Tibial artery (tissue), 4 donors: ENCODE data around the gene ARHGEF39.

Experiments used
- DNase-seq, 2 donors: peaks; one replicate each; pipeline ENCODE4 v3.0.0-alpha.2; 2019
- H3K27ac ChIP-seq, 2 donors: fragments of 200-600 bp; sonication (generic) in 1 of 2; 1 replicate in 1 of 2; 2 replicates in 1 of 2; pipeline ENCODE4 v1.5.1; 2018 to 2019; ENCODE audit warnings: mild to moderate bottlenecking in 1 of 2
- H3K27me3 ChIP-seq, 2 donors: fragments of 200-600 bp; sonication (generic) in 1 of 2; one replicate each; pipeline versions ENCODE4 v1.5.1 to v1.6.0; 2016 to 2019
- H3K36me3 ChIP-seq, 3 donors: fragments of 200-600 bp; sonication (generic) in 2 of 3; one replicate each; pipeline ENCODE4 v1.5.1; 2016 to 2019; ENCODE audit warnings: mild to moderate bottlenecking in 2 of 3
- H3K4me1 ChIP-seq, 4 donors: fragments of 200-600 bp; sonication (generic) in 2 of 4; 1 replicate in 3 of 4; 2 replicates in 1 of 4; pipeline ENCODE4 v1.5.1; 2016 to 2019
- H3K4me3 ChIP-seq, 2 donors: fragments of 200-600 bp; sonication (generic) in 1 of 2; 1 replicate in 1 of 2; 2 replicates in 1 of 2; pipeline ENCODE4 v1.5.1; 2018 to 2019; ENCODE audit warnings: mild to moderate bottlenecking in 2 of 2
- H3K9me3 ChIP-seq, 3 donors: fragments of 200-600 bp; sonication (generic) in 1 of 3; one replicate each; pipeline ENCODE4 v1.5.1; 2016 to 2019
- CTCF ChIP-seq, 2 experiments: fragments of 200-600 bp in 1 of 2; fragments of 450-650 bp in 1 of 2; IDR thresholded peaks; one replicate each; pipeline ENCODE4 v1.5.1; 2017 to 2019; ENCODE audit warnings: antibody characterized with exemption in 2 of 2, mild to moderate bottlenecking in 1 of 2, moderate library complexity in 1 of 2
- intact Hi-C: fragments of 100-400 bp; cut with DNase I; formaldehyde crosslinking; loops from one replicate; pipeline ENCODE4 v1.15.0; 2023; ENCODE audit warnings: low total_unique reads

The ARHGEF39 gene

DNA sequence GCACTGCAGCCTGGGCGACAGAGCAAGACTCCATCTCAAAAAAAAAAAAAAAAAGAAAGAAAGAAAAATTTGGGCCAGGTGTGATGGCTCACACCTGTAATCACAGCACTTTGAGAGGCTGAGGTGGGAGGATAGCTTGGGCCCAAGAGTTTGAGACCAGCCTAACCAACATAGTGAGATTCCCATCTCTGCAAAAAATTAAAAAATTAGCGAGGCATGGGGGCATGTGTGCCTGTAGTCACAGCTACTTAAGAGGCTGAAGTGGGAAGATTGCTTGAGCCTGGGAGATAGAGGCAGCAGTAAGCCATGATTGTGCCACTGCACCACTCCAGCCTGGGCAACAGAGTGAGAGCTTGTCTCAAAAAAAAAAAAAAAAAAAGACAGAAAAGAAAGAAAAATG, 11.4 kb downstream of the ARHGEF39 start:
- intact Hi-C loops: no loop called here
- H3K27me3 ChIP-seq: no peaks in the 10 kb centered on the region
- no peak for TF ChIP-seq CTCF (IDR thresholded peaks at IDR 0.05)
- H3K4me3 ChIP-seq: no peak overlapping the region
- no peak overlapping the region for H3K27ac ChIP-seq
- H3K4me1 ChIP-seq: peaks cover 0 to 17% (median 3%) of the 10 kb centered on the region in 4 donors
- H3K36me3 ChIP-seq: peaks cover 0 to 3% (median 0%) of the 10 kb centered on the region in 3 donors
- H3K9me3 ChIP-seq: no peaks in the 10 kb centered on the region
- no peak for DNase-seq

DNA sequence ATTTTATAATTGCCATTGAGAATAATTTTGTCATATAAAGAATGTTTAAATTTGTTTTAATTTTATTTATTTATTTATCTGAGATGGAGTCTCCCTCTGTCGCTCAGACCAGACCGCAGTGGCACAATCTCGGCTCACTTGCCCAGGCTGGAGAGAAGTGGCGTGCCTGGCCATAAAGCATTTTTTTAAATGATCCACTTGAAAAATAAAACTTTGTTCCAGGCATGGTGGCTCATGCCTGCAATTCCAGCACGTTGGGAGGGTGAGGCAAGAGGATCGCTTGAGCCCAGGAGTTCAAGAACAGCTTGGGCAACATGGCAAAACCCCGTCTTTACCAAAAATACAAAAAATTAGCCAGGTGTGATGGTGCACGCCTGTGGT, 12.2 kb downstream of the ARHGEF39 start:
- Histone ChIP-seq H3K9me3 (no peaks in the 10 kb centered on the region), H3K36me3 (no peaks in the 10 kb centered on the region), H3K27ac (no peak overlapping the region), H3K27me3 (no peaks in the 10 kb centered on the region), H3K4me1 (peaks cover 0 to 17% (median 3%) of the 10 kb centered on the region in 4 donors), H3K4me3 (no peak overlapping the region)
- DNase-seq: peak in 1 of 2 donors; percentile 41
- intact Hi-C loops: no loop called here
- TF ChIP-seq CTCF (IDR thresholded peaks at IDR 0.05): no peak

- Histone ChIP-seq H3K4me1 (peaks cover 0 to 19% (median 6%) of the 10 kb centered on the region in 4 donors), H3K36me3 (no peaks in the 10 kb centered on the region), H3K27ac (no peak overlapping the region), H3K4me3 (no peak overlapping the region), H3K27me3 (no peaks in the 10 kb centered on the region), H3K9me3 (no peaks in the 10 kb centered on the region)
- intact Hi-C loops: no loop called here
- TF ChIP-seq CTCF (IDR thresholded peaks at IDR 0.05): no peak
- DNase-seq: peak in 1 of 2 donors; percentile 48
Observed at GRCh38 chr9:35651956-35652828, 12.8 kb downstream of the ARHGEF39 start.

DNA sequence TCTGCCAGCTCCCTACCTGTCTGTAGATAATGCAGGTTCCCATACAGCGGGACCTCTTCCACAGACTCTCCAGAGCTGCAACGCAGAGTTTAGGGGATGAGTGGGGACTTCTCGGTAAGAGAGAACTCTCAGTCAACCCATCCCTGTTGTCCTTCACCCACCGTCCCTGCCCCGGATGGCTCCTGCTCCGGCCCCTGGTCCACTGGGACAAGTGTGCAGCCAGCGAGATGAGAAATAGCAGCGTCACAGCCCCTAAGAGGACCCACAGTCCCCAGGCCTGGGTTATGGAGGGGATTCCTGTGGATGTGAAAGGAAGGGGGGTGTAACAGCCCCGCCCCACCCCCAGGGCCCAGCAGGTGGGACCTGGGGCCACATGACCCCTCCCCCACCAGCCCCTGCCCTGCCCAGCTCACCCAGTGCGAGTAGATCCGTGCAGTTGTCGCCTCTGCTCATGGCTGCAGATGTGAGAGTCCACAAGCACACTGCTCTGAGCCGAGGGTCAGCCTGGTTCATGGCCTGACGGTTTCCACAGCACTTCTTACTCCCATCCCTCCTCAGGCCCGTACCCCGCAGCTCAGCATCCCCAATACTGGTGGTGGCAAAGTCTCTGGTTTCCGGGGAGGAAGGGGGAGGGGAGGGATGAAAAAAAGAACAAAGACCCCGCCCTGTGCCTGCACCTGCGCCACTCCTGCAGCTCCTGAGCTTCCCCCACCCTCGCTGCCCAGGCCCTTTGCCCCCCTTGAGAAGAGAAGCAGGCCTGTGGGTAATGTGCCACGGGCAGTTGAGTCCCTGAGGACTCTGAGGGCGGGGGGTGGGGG, 14.4 kb downstream of the ARHGEF39 start, which contains the start of gene SIT1:
TSS of gene SIT1 (minus strand) at position 591 of the 818 bp plus-strand sequence. CDS start at position 513, 78 bp downstream.
- intact Hi-C loops: no loop called here
- Histone ChIP-seq H3K27ac (peak within 1 kb of the TSS; percentile 55 to 70), H3K4me3 (peak within 1 kb of the TSS in 1 of 2 donors; percentile 8), H3K27me3 (no peaks in the 10 kb centered on the region), H3K9me3 (no peaks in the 10 kb centered on the region), H3K36me3 (no peaks in the 10 kb centered on the region), H3K4me1 (peaks cover 0 to 20% (median 10%) of the 10 kb centered on the region in 4 donors)
- no peak for TF ChIP-seq CTCF (IDR thresholded peaks at IDR 0.05)
- peak in 1 of 2 donors; percentile 66 for DNase-seq

GRCh38 chr9:35649431-35650340, 15.3 kb downstream of the ARHGEF39 start:
- Histone ChIP-seq H3K4me1 (peaks cover 0 to 21% (median 10%) of the 10 kb centered on the region in 4 donors), H3K36me3 (no peaks in the 10 kb centered on the region), H3K9me3 (no peaks in the 10 kb centered on the region), H3K27ac (peak overlapping the region; percentile 55 to 70), H3K4me3 (peak overlapping the region in 1 of 2 donors; percentile 8), H3K27me3 (no peaks in the 10 kb centered on the region)
- intact Hi-C loops: no loop called here
- DNase-seq: peak; percentile 68 to 79
- no peak for TF ChIP-seq CTCF (IDR thresholded peaks at IDR 0.05)
